Astrocyte (in vitro differentiated cells and primary cell): Measurements from ENCODE around the gene WTAP.

ENCODE experiments used
- EZH2 ChIP-seq: IDR thresholded peaks from 2 replicates; pipeline ENCODE4 v1.6.1; 2012; ENCODE audit warnings: mild to moderate bottlenecking, low read length, inconsistent platforms; ENCODE audit not compliant: insufficient read depth
- TF ChIP-seq, protein P1 (sequence below): IDR thresholded peaks from 2 replicates; pipeline ENCODE4 v1.5.1; 2011; ENCODE audit warnings: low read depth, mild to moderate bottlenecking, inconsistent platforms, low read length, moderate library complexity; ENCODE audit not compliant: insufficient read depth

DNA sequence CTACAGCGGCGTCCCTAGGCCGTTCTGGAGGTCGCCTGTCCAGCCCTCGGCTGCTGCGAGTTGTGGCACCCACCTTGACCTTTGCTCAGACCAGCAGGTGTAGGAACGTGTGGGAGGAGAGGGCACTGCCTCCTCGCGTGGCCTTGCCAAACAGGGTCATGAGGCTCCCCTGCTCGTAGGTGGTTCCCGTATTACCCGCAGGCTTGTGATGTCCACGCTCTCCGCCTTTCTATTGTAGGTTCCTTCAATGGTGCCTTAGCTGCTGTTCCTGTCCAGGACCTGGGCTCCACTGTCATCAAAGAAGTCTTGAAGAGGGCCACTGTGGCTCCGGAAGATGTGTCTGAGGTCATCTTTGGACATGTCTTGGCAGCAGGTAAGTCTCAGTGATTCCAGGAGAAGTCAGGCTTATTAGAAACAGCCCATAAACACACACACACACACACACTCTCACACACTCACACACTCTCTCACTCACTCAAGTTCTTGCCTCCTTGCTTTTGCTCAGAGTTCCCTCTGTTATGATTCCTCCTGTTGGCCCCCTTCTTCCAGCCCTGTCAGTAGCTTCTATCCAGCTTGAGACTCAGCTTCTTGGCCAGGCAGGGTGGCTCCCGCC lies 35.5 kb downstream of the WTAP start:
- TF ChIP-seq, protein P1, sequence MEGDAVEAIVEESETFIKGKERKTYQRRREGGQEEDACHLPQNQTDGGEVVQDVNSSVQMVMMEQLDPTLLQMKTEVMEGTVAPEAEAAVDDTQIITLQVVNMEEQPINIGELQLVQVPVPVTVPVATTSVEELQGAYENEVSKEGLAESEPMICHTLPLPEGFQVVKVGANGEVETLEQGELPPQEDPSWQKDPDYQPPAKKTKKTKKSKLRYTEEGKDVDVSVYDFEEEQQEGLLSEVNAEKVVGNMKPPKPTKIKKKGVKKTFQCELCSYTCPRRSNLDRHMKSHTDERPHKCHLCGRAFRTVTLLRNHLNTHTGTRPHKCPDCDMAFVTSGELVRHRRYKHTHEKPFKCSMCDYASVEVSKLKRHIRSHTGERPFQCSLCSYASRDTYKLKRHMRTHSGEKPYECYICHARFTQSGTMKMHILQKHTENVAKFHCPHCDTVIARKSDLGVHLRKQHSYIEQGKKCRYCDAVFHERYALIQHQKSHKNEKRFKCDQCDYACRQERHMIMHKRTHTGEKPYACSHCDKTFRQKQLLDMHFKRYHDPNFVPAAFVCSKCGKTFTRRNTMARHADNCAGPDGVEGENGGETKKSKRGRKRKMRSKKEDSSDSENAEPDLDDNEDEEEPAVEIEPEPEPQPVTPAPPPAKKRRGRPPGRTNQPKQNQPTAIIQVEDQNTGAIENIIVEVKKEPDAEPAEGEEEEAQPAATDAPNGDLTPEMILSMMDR: no peak
- TF ChIP-seq EZH2: no peak
